ENCODE data around the gene SYNPO.

GRCh38 chr5:150676578-150676977, 36.1 kb downstream of the SYNPO start:
- no peak for TF ChIP-seq POLR2A (IDR thresholded peaks at IDR 0.05; ENCODE audit: low read depth)
- no peak for TF ChIP-seq CTCF (IDR thresholded peaks at IDR 0.05)
